CD4-positive, alpha-beta T cell treated with Interleukin-12 subunit alpha and Interleukin-12 subunit beta, for 1 hour (primary cell): ENCODE measurements around the gene YBX2.

Source experiments
- DNase-seq: peaks from one replicate; pipeline ENCODE4 v3.0.0-alpha.2; 2020

The YBX2 gene

DNA sequence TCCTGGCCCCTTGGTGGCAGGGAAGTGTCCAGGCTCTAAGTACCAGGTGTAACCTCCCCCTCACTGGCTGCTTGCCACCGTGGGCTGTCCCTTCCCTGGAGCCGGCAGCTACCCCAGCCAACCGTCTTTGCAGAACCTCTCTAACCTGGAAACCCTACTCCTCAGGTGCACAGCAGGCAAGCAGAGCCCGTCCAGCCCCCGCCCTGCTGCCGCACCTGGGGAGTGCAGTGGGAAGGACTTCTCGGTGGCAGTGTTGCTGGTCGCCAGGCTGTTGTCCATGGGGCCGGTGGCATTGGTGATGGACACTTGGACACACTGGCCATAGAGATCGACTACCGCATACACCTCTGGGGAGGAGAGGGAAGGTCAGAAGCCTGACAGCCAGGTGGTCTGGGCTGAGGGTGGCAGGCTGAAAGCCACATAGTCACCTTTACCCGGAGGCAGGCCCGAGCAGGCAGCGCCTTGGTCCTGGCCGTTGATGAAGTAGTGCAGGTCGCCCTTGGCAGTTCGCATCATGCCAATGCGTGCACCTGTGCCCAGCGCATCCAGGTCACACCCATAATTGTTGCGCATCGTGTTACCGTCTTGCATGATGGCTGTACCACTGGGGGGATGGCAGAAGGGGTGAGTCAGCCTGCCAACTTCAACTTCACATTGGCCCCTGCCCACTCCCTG is 28.2 kb upstream of the YBX2 start:
- DNase-seq: no peak

- no peak for DNase-seq
These were observed 27.0 kb upstream of the YBX2 start for GRCh38 chr17:7321466-7321865.

DNA sequence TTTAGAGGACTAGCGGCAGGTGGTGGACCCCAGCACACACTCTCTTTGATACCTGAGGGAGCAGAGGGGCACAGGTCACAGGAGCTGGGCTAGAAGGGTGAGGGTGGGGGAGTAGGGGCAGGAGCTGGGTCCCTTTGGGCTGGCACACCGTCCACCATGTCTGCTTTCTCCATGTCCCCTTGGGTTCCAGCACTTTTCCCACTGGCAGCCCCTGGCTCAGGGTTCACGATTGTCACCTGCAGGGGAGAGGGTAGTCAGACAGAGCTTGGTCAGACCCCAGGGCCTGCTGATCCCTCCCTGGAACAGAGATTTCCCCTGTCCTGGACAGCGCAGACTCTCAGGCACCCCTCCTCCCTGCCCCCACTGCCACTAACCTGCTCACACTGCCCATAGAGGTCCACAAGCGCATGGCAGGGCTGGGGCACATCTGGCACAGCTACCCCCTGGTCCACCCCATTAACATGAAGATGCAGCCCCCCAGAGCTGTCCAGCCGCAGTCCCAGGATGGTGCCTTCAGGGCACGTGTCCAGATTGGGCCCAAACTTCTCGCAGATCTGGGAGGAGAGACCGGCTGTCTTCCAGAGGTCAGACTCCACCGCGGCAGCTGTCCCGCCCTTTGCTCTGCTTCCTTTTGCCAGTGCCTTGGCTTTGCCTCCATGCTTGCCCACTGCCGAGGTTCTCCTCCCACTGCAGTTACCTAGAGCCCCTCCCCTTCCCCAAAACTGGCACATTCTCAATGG is 23.9 kb upstream of the YBX2 start:
- DNase-seq: no peak

- DNase-seq: no peak
These were observed 22.8 kb upstream of the YBX2 start for GRCh38 chr17:7317161-7317803.

GRCh38 chr17:7315570-7316235 is 21.3 kb upstream of the YBX2 start:
- no peak for DNase-seq

- peak; percentile 94 for DNase-seq
These were observed 20.5 kb upstream of the YBX2 start, which contains the start of gene GPS2 for GRCh38 chr17:7314719-7315569. Gene GPS2, minus strand, starts transcription at chr17:7315360. Its CDS starts 308 bp downstream, at chr17:7315052.

DNA sequence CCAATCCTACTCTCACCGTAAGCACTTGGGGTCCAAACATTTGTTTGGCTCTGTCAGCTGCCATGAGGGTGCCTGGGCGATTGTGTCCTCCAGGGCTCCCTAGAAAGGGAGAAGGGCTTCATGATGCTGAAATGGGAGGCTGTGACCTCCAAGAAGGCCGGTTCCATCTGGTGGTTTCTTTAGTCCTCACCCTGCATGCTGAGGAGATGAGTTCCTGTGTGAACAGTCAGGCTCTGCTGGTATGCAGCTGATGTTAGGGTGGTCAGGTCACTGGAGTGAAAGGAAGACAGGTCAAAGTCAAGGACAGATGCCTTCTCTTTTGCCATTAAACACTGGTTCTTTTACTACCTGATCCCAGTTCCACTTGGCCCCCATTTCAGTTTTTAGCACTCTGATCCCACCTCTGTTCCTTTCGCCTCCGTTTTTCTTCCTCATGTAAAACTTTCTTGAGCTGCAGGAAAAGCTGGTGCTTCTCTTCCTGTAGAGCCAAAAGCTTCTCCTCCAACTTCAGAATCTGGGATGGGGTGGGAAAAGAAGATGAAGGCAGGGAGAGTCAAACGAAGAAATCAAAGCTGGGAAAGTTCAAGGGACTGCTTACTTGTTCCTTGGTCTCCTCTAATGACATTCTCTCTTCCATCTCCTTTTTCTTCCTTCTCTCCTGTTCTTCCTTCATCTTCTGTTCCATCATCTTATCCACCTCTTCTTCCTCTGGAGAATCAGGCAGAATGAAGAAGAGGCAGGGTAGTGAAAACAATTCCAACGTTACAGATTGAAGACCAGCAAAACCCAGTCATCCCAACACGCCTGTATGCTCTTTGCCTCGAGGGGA is 19.7 kb upstream of the YBX2 start:
- DNase-seq: no peak

GRCh38 chr17:7313088-7313889 is 18.9 kb upstream of the YBX2 start:
- DNase-seq: no peak

GRCh38 chr17:7312432-7313087 is 18.1 kb upstream of the YBX2 start:
- DNase-seq: no peak

- DNase-seq: no peak
These were observed 16.8 kb upstream of the YBX2 start for GRCh38 chr17:7311110-7311705.

- DNase-seq: no peak
These were observed 15.2 kb upstream of the YBX2 start for GRCh38 chr17:7309628-7310027.

DNA sequence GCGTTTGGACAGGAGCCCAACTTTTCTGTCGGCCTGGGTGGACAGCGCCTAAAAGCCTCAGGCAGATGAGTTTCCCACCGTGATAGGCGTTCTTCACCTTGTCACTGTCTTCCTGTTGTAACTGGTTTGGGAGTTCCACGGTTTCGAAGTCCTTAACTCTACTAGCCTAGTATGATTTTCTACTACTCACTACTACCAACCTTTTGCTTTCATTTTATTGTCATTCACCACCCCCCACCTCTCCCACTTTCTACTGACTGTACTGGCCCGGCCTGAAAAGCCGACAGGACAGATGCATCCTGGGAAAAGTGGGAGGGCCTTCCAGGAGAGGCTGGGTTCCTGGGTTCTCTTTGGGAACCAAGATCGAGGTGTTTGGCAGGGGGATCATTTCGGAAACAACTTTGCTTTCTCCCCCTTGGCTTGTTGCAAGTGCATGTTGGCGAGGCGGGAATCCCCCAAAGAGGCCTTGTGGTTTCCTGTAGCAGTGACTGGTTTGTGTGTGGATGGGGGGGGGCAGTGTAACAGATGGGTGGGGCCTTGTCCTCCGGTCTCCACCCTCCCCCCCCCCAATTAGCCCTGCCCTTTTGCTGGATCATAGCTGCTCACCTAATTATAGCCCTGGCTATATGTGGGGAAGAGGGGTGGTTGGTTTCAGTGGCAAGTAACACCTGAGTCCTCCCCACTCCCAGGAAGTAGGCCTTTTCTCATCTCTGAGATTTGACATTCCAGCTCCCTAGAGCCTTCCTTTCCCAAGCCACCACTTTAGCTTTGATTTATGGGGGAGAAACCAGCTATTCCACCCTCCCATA is 14.4 kb upstream of the YBX2 start:
- DNase-seq: peak; percentile 94

GRCh38 chr17:7307686-7308624 is 13.5 kb upstream of the YBX2 start:
- peak; percentile 67 for DNase-seq

DNA sequence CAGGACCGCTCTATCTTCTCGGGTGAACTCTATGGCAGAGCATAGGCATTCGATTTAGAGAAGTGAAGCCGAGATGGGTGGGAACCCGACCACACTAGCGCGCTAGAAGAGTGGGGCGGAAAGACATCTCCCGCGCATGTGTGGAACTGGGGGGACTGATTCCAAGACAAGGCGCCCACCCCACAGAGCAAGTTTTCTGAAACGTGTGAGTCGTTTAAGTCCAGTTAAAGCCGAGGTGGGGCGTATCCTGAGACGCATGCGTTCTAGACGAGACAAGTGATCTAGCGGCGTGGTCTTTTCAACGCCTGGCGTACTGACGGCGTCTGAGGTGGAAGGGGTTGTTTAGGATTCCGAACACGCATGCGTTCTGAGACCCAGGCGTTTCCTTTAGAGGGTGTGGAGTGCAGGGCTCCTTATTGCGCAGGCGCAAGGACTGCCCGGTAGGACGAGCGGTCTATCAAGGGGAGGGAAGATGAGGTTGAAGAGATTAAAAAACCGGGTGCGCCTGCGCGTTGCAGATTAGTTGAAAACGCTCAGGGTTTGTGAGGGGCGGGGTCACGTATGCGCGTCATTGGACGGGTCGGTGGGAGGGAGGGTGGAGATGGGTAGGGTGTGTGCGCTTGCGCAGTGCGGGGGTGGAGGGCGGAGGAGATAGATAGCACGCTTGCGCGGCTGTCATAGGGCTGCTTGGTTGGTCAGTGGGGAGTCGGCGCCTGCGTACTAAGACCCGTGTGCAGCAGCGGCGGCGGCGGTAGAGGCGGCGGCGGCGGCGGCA is 12.7 kb upstream of the YBX2 start, which contains the start of gene EIF5A:
Gene EIF5A, plus strand, starts transcription at position 718 of the 775 bp plus-strand sequence. CDS start 2,008 bp downstream, outside the sequence.
- peak; percentile 100 for DNase-seq

GRCh38 chr17:7304179-7304578 is 9.7 kb upstream of the YBX2 start:
- no peak for DNase-seq

DNA sequence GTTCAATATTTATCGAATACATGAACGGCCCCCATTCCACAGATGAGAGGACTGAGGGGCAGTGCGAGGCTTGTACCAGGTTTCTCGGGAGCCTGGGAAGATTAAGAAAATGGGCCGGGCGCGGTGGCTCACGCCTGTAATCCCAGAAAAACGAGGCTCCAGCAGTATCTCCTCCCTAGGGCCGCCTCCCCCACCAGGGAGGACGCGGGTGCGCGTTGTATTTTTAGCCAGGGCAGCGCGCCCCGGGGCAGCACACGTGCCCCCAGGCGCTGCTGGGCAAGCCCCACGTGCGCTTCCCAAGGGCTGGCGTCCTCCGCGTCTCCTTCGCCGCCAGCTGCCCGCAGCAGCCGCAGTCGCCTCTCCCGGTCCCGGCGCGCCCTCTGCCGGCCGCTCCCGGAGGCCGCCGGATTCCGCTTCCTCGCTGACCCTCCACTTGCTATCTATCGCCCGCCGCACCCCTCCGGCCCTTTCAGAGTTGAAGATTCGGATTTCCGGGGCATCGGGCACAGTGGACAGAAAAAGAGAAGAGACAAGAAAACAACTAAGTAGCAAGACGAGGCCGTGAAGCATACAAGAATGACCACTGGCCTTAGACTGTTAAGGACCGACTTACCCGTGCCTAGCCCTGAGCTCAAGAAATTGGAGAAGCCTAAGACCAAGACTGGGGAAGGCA is 1.9 kb upstream of the YBX2 start:
- peak; percentile 78 for DNase-seq
